HG03432 (cell line): ENCODE data around the gene NTN1.

ENCODE experiments used
- ATAC-seq: cut with Tn5 transposase; IDR thresholded peaks from one replicate; pipeline ENCODE4 v1.9.1; 2021; ENCODE audit warnings: mild to moderate bottlenecking, moderate library complexity; ENCODE audit not compliant: unreplicated experiment

The NTN1 gene

GRCh38 chr17:9229160-9229825 is 208.0 kb downstream of the NTN1 start:
- ATAC-seq, result no peak

- no peak for ATAC-seq
Observed at GRCh38 chr17:9229826-9230201, 208.5 kb downstream of the NTN1 start.

GRCh38 chr17:9230346-9230745 is 209.0 kb downstream of the NTN1 start:
- no peak for ATAC-seq

DNA sequence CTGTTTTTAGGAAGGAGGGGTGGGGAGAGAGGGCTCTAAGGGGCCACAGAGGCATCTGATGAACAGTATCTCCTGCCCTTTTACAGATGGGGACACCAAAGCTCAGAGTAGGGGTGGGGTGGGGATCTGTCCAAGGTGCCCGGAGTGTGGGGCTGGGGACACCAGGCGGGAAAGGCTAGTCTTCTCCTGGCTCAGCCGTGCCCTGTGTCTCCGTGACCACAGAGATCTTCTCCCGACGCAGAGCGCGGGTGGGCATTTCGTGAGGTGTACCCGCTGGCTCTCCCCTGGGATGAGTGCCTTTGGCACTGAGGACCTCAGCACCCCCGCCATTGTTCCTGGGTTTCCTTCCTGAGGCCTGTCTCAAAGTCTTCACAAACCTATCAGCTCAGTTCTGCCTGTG is 209.6 kb downstream of the NTN1 start:
- ATAC-seq, result no peak

- no peak for ATAC-seq
Observed at GRCh38 chr17:9231449-9232154, 210.3 kb downstream of the NTN1 start.

GRCh38 chr17:9232155-9232475 is 210.8 kb downstream of the NTN1 start:
- ATAC-seq, result no peak

GRCh38 chr17:9232591-9233270 is 211.4 kb downstream of the NTN1 start:
- no peak for ATAC-seq

GRCh38 chr17:9233271-9233599 is 211.9 kb downstream of the NTN1 start:
- ATAC-seq, result no peak

GRCh38 chr17:9233761-9234160 is 212.5 kb downstream of the NTN1 start:
- ATAC-seq, result no peak

- ATAC-seq, result no peak
Observed at GRCh38 chr17:9234389-9234945, 213.2 kb downstream of the NTN1 start.

GRCh38 chr17:9235346-9235745 is 214.0 kb downstream of the NTN1 start:
- no peak for ATAC-seq

GRCh38 chr17:9236286-9237052 is 215.2 kb downstream of the NTN1 start:
- ATAC-seq, result no peak

- ATAC-seq, result no peak
Observed at GRCh38 chr17:9237053-9237410, 215.7 kb downstream of the NTN1 start.

- ATAC-seq, result no peak
Observed at GRCh38 chr17:9237661-9238301, 216.5 kb downstream of the NTN1 start.

DNA sequence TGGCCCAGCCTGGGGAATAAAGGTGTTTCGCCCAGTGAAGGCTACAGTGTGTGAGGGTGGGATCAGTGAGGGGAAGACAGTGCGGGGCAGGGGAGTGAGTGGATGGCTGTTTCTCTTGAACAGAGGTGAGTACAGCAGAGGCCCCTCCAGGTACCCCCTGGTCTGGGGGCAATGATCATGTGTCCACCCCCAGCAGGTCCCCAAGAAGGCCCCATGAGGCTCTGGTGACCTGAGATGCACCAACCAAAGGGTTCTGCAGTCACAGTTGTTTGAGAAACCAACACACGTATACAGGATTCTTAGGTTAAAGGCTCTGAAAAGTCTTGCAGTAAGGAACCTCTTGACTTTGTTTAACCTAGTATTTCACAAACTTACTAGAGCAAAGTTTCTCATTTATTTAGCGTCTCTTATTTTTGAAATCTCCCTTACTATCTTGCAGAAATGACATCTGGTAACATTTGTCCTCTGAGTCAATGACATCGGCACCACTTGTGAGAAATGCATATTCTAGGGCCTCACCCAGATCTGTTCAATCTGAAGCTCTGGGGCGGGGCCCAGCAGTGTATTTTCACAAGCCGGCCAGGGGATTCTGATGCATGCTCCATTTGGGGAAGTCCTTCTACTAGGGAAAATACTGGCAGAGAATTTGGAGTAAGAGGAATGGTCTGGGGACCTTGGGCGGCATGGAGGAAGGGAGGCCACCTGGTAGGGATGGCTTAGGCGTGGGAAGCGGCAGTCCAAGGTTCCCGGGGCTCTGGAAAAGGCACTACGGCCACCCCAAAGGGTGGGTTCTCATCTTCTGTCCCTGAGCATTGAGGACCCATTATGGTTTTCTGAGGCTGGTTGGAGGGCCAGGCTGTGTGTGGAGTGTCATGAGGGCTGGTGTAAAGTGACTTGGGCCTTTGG is 217.3 kb downstream of the NTN1 start:
- no peak for ATAC-seq

DNA sequence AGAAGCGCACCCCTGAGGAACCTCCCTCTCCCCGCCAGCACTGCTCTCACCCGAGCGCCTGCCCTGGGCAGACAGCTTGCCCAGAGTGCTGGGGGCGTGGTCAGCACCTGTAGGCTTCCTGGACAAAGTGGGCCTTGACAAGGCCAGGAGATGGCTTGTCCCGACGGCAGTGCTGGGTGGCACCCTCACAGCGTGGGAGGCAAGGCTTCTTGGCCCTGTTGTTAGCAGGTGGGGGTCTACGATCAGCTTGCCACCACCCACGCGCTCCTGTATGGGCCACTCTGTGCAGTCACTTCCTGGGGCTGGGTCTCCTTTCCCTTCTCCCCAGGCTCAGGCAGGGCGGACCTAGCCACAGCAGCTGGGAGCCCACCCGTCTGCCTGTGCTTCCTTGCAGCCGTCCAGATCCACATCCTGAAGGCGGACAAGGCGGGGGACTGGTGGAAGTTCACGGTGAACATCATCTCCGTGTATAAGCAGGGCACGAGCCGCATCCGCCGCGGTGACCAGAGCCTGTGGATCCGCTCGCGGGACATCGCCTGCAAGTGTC is 218.0 kb downstream of the NTN1 start:
- no peak for ATAC-seq

GRCh38 chr17:9239793-9240658 is 218.7 kb downstream of the NTN1 start:
- ATAC-seq, result peak; percentile 67

DNA sequence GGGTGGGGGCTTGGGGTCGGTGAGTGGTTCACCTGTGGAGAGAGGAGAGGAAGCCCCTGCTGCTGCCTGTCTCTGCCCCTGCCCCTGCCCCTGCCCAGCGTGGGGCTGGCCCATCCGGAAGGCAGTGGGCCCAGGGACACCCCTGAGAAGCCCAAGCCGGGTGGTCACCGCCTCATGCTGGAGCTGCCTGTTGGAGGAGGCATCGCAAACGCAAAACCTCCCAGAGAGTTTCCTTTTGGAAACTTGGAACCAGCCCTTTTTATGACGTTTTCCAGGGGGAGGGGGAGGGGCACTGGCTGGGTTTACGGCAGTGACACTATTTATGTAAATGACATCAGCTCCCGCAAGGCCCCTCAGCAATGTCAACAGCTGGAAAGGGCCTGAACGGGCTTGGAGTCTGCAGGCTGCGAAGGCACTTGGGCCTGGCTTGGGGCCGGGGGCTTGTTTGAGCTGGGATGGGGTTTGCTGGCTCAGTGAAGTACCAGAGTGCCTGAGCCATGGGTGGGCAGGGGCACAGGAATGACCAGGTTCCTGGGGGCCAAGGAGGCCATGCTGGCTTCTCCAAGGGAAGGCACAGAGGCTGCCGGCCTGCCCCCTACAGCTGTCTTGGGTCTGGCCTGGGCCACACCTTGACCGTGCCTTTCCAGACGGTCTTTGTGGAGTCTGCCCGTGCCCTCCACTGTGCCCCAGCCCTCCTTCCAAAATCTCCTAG is 219.5 kb downstream of the NTN1 start:
- ATAC-seq, result no peak
